ENCODE results near the gene GPRIN3.
"Not testable (repeated sequence)": the region's sequence is repeated elsewhere in the genome, so short reads cannot be mapped to it uniquely, and the experiment has no call there.

GPRIN3 gene

DNA sequence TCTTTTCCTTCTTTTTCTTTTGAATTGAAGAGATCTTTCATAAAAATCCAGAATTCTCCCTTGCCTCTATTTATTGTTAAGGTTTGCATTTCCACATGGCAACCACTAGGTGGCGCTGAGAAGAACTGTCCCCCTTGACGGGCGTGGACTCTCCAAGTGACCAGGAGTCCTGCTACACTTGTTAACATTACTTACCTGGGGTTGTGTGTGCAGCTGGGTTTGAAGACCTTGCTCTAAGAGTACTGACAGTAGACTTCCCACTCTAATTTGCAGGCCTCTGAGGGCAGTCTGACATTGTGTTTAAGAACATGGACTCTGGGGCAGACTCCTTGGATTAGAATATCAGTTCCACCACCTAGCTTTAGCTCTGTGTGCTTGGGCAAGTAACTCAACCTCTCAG lies 52.8 kb downstream of the GPRIN3 start:
- DNase-seq (ENCODE audit: low spot score) = peak; percentile 26

DNA sequence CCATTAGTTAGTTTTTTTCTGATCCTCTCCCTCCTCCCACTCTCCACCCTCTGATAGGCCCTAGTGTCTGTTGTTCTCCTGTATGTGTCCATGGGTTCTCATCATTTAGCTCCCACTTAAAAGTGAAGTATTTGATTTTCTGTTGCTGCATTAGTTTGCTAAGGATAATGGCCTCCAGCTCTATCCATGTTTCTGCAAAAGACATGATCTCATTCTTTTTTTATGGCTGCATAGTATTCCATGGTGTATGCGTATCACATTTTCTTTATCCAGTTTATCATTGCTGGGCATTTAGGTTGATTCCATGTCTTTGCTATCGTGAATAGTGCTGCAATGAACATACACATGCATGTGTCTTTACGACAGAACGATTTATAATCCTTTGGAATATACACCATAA lies 53.3 kb downstream of the GPRIN3 start:
- DNase-seq (ENCODE audit: low spot score) = not testable (repeated sequence)

DNA sequence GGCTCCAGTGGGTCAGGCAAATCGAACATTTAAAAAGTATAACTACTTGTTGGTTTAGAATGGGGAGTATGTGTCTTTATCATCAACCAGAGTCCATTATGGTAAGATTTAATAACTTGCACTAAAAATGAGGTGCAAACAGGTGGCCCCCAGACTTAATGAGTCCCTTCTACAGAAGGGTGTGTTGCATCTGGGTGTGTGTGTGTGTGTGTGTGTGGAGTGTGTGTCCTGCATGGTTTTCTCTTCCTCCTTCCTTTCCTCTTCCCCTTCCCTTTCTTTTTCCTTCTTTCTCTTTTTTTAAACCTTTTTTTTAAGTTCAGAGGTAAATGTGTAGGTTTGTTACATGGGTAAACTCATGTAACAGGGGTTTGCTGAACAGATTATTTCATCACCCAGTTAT lies 53.7 kb downstream of the GPRIN3 start:
- no peak for DNase-seq (ENCODE audit: low spot score)

DNA sequence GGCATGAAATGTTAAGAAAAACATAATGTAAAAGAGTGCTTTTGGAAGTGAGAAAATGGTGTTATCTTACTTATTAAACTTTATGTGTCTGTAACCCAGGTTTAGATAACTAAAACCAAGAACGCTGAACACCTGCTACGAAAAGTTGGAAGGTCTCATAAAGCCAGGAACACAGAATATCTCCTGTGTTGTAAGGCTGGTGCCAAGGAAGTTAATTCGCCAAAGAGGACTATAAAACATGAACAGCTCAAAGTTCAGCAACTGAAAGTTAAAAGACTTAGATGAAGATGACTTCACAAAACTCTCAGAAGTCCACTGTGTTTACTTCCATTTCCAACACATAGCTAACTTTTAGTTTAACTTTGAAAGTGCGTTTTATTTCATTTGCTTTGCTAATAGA lies 54.3 kb downstream of the GPRIN3 start:
- no peak for DNase-seq (ENCODE audit: low spot score)

DNA sequence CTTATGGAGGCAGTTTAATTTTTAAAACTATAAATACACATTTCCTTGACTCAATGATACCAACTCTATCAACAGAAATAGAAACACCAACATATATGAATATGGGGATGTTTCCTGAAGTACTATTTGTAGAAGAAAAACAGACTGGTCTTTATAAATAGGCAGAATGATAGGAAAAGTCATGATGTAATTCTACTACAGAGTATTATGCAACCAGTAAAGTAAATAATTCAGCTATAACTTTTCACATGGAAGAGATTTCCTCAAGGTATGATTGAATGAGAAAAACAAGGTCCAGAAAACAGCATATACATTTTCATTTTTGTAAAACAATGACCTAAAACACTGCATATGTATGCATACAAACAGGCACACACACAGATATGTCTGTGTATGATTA lies 56.2 kb downstream of the GPRIN3 start:
- DNase-seq (ENCODE audit: low spot score) = no peak

DNA sequence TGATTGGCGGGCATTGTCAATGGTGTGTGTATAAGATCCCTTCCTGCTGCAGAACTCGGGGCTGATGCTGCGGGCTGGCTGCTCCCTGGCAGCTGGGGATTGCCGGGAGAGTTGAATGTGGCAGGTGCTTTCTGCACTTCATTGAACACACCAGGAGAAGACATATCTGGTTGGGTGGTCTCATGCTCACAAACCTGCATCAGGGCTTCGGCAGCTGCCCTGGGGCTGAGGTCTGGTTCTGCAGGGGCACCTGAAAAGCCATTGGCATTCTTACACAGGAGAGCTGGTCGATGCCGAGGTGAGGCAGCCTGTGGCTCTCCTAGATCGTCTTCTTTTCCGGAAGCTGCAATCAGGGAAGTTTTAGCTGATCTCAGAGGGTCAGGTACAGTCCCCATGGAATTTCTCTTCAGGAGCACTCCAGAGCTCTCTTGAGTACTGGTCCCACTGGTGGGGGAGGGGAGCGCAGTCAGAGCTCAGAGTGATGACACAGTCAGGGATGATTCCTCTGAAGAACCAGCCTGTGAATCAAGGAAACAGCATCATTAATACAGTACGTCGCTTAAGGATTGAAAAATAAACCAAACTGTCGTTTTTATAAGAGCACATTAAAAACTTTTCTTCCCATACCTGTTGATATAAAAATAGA lies 57.8 kb downstream of the GPRIN3 start:
- DNase-seq (ENCODE audit: low spot score) = no peak

DNA sequence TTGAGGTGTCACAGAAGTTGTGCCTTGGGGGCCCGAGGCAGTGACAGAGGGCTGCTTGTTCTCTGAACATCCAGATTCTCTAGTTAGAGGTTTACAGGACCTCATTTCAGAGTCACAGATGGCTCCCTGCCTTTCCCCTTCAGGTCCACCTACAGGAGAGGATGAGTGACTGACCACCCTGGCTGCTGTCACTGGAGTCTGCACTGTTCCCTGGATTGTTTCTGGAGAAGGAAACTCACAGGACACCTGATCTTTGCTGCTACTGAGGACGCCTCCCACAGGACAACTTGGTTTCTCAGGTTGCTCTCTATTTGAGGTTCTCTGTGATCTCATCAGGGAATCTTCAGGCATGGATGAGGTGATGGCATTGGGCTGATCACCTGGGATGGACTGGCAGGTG lies 58.3 kb downstream of the GPRIN3 start:
- no peak for DNase-seq (ENCODE audit: low spot score)

DNA sequence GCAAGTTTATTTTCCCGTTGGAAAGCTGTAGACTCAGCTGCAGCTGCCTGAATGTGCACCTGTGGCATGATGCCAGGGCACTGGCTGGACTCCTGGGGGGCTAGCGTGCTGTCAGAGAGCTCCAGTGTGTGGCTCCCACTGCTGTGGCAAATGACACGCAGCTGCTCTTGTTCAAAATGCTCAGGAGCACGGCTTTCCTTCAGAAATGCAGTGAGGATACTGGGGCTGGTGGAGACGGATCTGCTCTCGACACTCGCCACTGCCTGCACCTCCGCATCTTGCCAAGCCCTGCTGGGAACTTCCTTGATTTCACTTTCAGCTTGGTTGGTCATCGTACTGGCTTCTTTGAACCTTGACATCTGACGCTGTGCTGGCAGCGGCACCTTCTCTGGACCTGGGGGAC lies 58.7 kb downstream of the GPRIN3 start:
- no peak for DNase-seq (ENCODE audit: low spot score)

DNA sequence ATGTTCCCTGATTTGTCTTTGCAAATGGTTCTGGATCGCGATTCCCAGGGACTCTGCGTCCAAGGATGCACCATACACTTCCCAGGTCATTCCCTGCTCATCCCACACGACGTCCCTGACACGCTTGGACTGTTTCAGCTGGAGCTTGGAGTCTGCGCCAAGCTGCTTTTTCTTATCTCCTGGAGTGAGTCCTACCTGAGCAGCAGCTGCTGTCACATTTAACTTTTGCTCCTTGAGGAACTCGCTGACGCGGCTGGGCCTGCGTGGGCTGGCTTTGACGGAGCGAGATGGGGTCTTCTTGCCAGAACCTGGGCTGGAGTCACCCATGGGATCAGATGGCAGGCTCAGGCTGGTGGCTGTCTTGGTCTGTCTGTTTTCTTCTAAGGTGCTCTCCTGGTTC lies 59.6 kb downstream of the GPRIN3 start:
- no peak for DNase-seq (ENCODE audit: low spot score)

DNA sequence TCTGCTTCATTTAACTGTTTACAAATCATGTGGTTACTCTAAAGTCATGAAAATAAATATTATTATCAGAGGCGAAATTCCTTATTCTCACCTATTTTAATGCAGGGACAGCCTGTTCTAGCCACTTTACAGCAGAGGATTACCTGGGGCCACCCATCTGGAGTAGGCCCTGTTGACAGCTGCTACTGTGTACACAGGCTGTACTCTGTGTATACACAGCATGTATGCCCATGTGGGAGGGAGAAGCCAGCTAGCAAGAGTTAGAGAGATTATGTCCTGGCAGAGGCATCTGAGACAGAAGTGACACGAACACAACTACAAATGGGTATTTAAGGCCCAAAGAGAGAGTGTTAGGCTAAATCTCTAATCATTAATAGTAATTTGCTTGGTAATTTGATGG lies 62.1 kb downstream of the GPRIN3 start:
- DNase-seq (ENCODE audit: low spot score) = no peak

DNA sequence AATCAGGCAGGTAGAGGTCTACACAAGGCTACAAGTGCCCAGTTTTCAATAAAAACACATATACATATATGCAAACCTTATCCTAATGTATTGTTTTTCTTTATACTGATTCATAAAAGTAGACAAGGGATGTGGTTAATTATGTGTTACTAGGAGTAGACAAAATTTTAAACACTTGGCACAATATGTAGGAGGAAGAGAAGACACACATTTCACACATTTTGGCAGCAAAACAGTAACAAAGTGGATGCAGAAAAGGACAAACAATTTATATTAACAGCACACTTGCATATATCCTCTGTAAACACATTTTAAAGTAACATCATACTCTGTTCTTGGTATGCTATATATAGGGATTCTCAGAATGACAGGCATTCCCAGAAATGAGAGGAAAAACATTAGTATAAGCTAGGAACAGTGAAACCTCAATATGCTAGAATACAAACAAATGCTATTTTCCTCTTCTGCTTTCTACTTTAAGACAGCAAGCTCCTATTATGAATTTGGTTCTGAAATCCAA lies 63.8 kb downstream of the GPRIN3 start:
- DNase-seq (ENCODE audit: low spot score) = no peak

DNA sequence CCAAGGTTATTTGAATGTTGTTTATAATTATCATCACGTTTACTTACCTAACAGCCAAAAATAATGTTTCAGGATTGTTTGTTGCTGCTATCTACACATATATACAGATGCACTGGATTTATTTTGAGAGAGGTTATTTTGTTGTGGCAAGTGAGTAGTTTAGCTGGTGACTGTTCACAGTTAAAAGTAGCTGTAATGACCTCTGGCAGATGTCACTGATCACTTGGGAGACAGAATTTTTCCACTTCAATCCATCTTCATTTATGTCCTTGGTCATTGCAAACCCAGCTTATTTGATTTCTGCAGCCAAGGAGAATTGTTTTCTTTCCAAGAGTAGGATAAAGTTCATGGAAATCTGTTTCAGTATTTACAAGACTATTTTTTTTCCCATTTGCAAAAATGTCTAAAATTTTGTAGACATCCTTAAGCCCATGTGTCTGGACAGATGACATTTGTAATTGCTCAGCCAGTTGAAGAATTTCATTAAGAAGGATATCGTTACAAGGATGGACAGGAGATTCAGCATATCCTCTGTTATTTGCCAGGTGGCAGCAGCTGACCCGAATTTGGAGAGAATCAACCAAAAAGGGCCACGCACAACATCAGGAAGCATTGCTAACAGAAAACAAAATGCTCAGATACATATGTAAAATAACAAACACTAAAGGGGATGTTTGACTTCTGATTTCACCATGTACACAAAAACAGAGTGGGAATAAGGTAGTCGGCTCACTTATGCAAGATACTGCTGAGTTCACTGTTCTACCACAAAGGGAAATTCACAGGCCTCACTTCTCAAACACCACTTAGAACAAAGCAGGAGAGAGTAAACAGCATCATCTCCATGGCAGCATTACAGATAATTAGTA lies 64.5 kb downstream of the GPRIN3 start:
- no peak for DNase-seq (ENCODE audit: low spot score)

DNA sequence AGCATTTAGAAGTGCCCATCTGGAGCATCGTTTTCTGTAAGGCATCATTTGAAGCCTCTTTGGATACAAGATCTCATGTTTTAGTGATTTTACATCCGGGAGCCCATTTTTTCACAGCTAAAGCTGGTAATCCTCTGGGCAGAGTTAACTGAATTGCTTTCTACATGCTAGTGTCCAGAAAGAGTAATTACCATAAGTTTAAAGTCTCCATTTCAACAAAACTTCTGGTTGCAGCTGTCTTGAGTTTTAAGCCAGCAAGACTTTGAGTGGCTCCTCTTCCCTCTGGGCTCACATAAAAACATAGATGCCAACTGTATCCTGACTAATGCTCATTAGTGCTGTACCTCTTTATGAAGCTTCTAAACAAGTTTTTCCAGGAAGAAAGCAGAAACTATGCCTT lies 65.4 kb downstream of the GPRIN3 start:
- DNase-seq (ENCODE audit: low spot score) = no peak

DNA sequence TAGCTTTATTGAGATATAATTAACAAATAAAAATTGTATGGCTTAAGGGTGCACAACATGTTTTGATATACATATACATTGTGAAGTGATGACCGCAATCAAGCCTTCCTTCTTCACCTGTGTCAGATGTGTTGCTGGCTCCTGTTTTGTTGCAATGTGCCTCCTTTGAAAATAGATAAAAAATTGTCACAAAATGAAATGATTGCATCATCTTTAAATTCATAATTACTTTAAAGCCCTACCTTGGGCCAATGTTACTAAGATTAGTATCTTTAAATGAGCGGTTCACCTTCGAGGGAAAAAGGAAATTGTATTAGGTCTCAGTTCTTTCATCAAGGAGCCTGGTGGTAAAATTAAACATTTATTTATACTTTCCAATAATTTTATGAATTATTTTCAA lies 77.3 kb downstream of the GPRIN3 start:
- DNase-seq (ENCODE audit: low spot score) = no peak

DNA sequence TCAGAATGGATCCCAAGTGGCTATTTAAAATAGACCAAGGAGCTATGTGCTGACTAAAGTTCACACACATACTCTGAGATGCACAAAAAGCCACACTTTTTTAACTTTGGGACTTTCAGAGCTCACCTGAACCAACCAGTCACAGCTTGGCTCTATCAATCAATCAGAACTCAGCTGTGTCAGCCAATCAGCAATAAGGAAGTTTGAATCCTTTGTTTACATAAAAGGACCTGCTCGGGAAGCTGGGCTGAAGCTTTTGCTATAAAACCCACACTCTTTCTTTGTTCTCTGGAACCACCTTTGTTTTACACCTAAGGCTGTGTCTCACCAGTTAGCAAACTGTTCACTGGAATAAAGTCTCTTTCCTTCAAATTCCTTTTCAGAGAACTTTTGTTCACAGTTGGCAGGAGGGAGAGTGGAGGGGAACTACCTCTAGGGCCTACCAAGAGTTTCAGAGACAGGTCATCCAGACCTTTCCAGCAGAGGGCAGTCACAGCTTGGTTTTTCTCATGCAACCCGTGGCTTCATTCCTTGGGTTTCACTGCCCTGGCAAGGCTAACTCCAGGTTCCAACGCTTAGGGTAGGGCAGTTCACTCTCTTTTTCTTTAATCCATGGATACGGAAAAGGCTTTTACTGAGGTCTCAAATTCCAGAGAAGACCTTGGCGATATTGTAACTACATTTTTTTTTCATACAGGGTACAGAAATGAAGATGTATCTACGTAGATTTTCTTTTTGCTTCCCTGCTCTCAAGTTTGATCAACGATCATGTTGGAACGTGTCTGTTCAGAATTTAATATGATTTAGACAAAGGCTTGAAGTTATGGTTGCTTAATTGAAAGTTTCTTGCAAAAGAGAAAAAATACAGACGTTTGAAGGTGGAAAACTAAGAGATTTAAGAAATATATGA lies 80.7 kb downstream of the GPRIN3 start:
- peak; percentile 33 for DNase-seq (ENCODE audit: low spot score)

DNA sequence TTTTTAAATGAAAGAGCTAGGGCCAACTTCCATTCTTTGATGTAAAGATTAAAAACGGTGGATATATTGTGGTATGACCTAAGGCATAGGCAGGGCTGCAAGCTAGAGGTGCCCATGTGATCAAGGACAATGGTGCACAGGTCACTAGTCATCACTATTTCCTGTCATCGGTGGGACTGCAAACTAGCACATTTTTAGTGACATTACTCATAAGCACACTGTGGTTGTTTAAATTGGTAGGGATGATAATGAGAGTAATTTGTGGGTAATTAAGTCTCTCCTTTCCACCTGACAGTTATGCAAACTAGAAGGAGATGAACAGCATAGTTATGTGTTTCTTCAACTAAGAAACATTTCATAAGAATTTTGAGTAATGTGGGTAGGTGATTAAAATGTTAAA lies 85.4 kb downstream of the GPRIN3 start:
- no peak for DNase-seq (ENCODE audit: low spot score)

DNA sequence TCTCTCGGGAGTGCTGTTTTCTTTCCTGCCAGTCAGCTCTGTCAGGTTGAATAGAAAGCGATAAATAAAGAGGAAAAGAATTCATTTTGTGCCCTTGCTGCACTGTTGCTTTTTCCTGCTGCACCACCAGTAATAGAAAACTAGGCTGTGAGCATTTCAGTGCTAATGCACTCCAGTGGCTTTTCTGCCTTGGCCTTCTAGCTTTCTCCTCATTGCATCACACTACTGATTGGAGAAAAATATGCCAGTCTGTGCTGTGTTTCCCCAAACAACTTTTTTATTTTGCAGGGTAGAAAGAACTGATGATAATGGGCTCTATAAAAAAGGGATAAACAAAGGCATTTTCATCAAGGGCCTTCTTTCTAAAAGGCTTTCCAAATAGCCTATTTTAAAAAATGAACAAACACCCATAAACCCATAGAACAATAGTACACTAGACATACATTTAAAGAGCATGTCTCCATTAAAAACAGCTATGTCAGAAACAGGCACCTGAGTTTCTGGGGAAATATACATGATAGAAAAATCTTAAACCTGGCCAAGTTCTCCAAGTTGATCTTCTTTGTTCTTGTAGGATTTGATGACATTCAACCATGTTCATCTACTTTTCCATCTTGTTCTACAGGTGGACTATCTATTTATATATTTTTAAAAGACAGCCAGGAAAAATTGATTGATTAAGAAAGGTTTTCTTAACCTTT lies 86.3 kb downstream of the GPRIN3 start:
- DNase-seq (ENCODE audit: low spot score) = no peak

DNA sequence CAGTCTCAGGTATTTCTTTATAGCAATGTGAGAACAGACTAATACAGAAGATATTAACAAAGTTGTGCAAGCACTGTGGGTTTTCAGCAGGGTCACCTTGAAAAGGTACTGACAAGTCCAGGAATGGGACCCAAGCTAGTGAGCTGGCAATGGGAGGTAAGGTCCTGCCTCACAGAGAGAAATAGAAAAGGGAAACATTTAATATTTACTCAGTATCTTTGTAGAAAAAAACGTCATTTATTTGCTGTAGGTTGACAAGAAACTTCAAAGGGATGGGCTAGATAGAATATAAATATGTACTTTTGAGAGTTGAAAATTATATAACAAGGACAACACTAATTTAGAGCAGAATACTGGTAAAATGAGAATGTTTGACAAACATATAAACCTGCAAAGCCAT lies 89.0 kb downstream of the GPRIN3 start:
- DNase-seq (ENCODE audit: low spot score) = no peak

DNA sequence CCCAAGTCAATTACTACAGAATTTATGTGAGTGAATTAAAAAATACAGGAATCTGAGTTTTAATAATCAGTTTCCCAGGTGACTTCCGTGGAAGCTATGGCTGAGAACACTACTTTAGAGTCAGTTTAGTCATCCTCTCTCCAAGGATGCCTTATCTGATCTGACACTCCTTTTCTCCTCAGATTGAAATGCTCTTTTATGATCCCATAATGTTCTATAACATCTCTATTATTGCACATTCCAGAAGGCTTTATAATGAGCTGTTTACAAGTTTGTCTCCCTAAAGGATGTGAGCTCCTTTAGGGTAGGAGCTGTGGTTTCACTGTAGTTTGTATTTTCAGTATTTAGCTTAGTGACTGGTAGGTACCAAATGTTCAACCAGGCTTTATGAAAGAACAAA lies 90.0 kb downstream of the GPRIN3 start:
- no peak for DNase-seq (ENCODE audit: low spot score)

DNA sequence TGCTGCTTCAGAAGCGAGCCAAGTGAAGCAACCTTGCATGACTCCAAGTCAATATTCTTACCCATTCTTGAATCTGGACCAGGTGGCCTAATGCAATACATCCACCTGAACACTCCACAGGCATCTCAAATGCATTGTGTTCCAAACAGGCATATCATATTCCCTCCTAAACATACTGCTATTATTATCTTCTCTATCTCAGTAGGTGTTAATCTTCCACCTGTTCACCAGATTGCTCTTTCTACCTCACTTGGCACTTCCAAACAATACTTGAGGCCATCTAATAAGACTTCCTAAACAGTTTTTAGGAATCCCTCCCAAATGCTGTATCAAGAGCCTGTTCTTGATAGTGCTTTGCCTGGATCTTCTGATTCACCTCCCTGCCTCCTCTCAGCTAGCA lies 90.7 kb downstream of the GPRIN3 start:
- no peak for DNase-seq (ENCODE audit: low spot score)

DNA sequence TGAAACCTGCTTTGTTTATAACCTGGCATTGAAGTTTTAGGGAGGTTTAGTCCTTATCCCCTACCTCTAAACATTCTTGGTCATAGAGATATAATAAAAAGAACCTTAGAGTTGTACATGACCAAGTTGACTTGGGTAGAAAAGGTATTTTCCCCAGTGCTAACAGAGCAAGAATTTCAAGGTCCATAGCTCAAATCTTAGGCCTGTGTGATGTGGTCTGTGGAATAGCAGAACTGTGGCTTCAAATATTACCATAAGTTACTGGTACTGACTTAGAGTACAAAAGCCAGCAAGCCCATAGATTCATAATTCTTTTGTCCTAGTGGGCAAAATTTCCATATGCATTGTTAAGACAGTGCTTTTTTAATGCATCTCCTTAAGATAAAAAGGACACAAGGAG lies 91.2 kb downstream of the GPRIN3 start:
- no peak for DNase-seq (ENCODE audit: low spot score)

DNA sequence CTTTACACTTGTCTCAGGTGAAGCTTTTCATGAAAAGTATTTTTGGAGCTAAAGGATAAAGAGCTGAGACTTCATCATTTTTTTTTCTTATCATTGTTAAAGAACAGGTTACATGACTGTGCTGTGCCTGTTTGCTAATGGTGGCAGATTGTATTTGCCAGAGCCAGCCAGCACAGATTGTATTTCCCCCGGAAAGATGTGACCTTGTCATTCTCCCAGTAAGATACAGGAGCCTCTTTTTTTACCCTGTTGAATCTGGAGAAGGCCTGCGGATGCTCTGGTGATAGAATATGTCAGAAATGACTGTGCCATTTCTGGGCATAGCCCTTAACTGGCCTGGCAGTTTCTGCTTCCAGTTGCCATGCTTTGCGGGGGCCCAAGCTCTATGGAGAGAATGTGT lies 91.9 kb downstream of the GPRIN3 start:
- no peak for DNase-seq (ENCODE audit: low spot score)

Data from hepatic stellate cell (primary cell).